ENCODE measurements around the gene MAD2L1. TPM values are rescaled to one million over a fixed set of nuclear protein-coding genes. Genes with fewer than 3 reads are reported as not detected.

MAD2L1 gene
- total RNA-seq, 3 donors from 2014 or later (not counting 1 experiment from before 2014, with no cell fraction given) = 1.5 to 4.1 (median 2.6) TPM

- DNase-seq = no peak
- Histone ChIP-seq H3K4me3 (ENCODE audit: low read length) (no peak overlapping the region), H3K27ac (ENCODE audit: low read length) (no peak overlapping the region), H3K27me3 (ENCODE audit: control insufficient read depth, insufficient read depth, low read length) (no peaks in the 10 kb centered on the region), H3K36me3 (ENCODE audit: control insufficient read depth, insufficient read depth, low read length) (peaks cover 4% of the 10 kb centered on the region), H3K9me3 (ENCODE audit: control insufficient read depth, insufficient read depth, low read length) (no peaks in the 10 kb centered on the region), H3K4me1 (ENCODE audit: control insufficient read depth, insufficient read depth, low read length) (no peaks in the 10 kb centered on the region)
- Mint-ChIP-seq H3K9me3 (no peaks in the 10 kb centered on the region), H3K4me1 (no peaks in the 10 kb centered on the region), H3K27me3 (ENCODE audit: low read depth in 2 of 2) (no peaks in the 10 kb centered on the region), H3K36me3 (no peaks in the 10 kb centered on the region), H3K4me3 (no peak overlapping the region), H3K27ac (no peak overlapping the region)
- WGBS (ENCODE audit: insufficient coverage) = no CpG with 5 or more reads among the region's 1 CpG
- intact Hi-C loops (cut with micrococcal nuclease) = loop anchor here (10.0 kb wide), 1 partner anchor 1010 kb away; no protein-coding TSS in a partner anchor
- TF ChIP-seq, protein P1, sequence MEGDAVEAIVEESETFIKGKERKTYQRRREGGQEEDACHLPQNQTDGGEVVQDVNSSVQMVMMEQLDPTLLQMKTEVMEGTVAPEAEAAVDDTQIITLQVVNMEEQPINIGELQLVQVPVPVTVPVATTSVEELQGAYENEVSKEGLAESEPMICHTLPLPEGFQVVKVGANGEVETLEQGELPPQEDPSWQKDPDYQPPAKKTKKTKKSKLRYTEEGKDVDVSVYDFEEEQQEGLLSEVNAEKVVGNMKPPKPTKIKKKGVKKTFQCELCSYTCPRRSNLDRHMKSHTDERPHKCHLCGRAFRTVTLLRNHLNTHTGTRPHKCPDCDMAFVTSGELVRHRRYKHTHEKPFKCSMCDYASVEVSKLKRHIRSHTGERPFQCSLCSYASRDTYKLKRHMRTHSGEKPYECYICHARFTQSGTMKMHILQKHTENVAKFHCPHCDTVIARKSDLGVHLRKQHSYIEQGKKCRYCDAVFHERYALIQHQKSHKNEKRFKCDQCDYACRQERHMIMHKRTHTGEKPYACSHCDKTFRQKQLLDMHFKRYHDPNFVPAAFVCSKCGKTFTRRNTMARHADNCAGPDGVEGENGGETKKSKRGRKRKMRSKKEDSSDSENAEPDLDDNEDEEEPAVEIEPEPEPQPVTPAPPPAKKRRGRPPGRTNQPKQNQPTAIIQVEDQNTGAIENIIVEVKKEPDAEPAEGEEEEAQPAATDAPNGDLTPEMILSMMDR (IDR thresholded peaks at IDR 0.05) = no peak
- ATAC-seq = no peak
These were observed 11.5 kb downstream of the MAD2L1 start for GRCh38 chr4:120055162-120055561.

- H3K9me3 ChIP-seq (ENCODE audit: control insufficient read depth, insufficient read depth, low read length) = no peaks in the 10 kb centered on the region
- H3K27me3 ChIP-seq (ENCODE audit: control insufficient read depth, insufficient read depth, low read length) = no peaks in the 10 kb centered on the region
- WGBS (ENCODE audit: insufficient coverage) = 40% methylated on average over 1 of the region's 1 CpG
- no peaks in the 10 kb centered on the region for H3K36me3 Mint-ChIP-seq
- DNase-seq = no peak
- peaks cover 5% of the 10 kb centered on the region for H3K4me1 ChIP-seq (ENCODE audit: control insufficient read depth, insufficient read depth, low read length)
- H3K27me3 Mint-ChIP-seq (ENCODE audit: low read depth in 2 of 2) = no peaks in the 10 kb centered on the region
- TF ChIP-seq, protein P1 (IDR thresholded peaks at IDR 0.05) = no peak
- H3K27ac ChIP-seq (ENCODE audit: low read length) = no peak overlapping the region
- ATAC-seq = no peak
- intact Hi-C loops (cut with micrococcal nuclease) = loop anchor here (5.0 to 10.0 kb wide), 2 partner anchors 427 to 1009 kb away; partner anchors contain the start of gene PDE5A
- H3K4me3 ChIP-seq (ENCODE audit: low read length) = no peak overlapping the region
- peaks cover 5% of the 10 kb centered on the region in 2 donors for H3K4me1 Mint-ChIP-seq
- H3K4me3 Mint-ChIP-seq = no peak overlapping the region
- no peaks in the 10 kb centered on the region for H3K36me3 ChIP-seq (ENCODE audit: control insufficient read depth, insufficient read depth, low read length)
- no peaks in the 10 kb centered on the region for H3K9me3 Mint-ChIP-seq
- H3K27ac Mint-ChIP-seq = no peak overlapping the region
These were observed 12.7 kb downstream of the MAD2L1 start for GRCh38 chr4:120053911-120054310.

DNA sequence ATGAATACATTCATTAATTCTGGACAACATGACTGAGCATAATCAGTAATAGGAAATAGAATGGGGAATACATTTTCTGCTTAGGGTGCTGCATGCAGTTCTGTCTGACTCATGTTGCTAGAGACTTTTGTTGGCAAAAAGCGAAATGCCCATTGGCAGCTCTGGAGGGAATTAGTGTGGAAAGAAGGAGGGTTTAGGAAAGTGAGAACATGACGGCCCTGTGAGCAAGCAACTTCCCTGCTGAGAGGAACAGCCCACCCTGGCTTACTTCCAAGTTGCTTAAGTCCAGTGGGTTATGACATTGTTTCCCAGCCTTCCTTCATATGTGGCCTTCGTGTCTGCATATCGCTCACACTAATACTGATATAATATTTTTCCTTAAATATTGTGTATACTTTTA is 13.8 kb downstream of the MAD2L1 start:
- Mint-ChIP-seq H3K4me3 (no peak overlapping the region), H3K27me3 (ENCODE audit: low read depth in 2 of 2) (no peaks in the 10 kb centered on the region), H3K36me3 (no peaks in the 10 kb centered on the region), H3K27ac (no peak overlapping the region), H3K4me1 (peaks cover 5% of the 10 kb centered on the region in 2 donors), H3K9me3 (no peaks in the 10 kb centered on the region)
- H3K27ac ChIP-seq (ENCODE audit: low read length) = no peak overlapping the region
- intact Hi-C loops (cut with micrococcal nuclease) = loop anchor here (5.0 to 10.0 kb wide), 2 partner anchors 426 to 1008 kb away; partner anchors contain the start of gene PDE5A
- no peak overlapping the region for H3K4me3 ChIP-seq (ENCODE audit: low read length)
- DNase-seq = no peak
- no peaks in the 10 kb centered on the region for H3K36me3 ChIP-seq (ENCODE audit: control insufficient read depth, insufficient read depth, low read length)
- TF ChIP-seq, protein P1 (IDR thresholded peaks at IDR 0.05) = no peak
- 92% methylated on average over 2 of the region's 4 CpGs for WGBS (ENCODE audit: insufficient coverage)
- H3K9me3 ChIP-seq (ENCODE audit: control insufficient read depth, insufficient read depth, low read length) = no peaks in the 10 kb centered on the region
- no peak for ATAC-seq
- no peaks in the 10 kb centered on the region for H3K27me3 ChIP-seq (ENCODE audit: control insufficient read depth, insufficient read depth, low read length)
- peaks cover 5% of the 10 kb centered on the region for H3K4me1 ChIP-seq (ENCODE audit: control insufficient read depth, insufficient read depth, low read length)

- H3K4me1 Mint-ChIP-seq = peaks cover 5% of the 10 kb centered on the region in 2 donors
- H3K27ac ChIP-seq (ENCODE audit: low read length) = no peak overlapping the region
- no peak for DNase-seq
- H3K4me1 ChIP-seq (ENCODE audit: control insufficient read depth, insufficient read depth, low read length) = peaks cover 5% of the 10 kb centered on the region
- no peaks in the 10 kb centered on the region for H3K9me3 Mint-ChIP-seq
- no peaks in the 10 kb centered on the region for H3K36me3 Mint-ChIP-seq
- H3K27me3 ChIP-seq (ENCODE audit: control insufficient read depth, insufficient read depth, low read length) = no peaks in the 10 kb centered on the region
- intact Hi-C loops (cut with micrococcal nuclease) = loop anchor here (5.0 to 10.0 kb wide), 2 partner anchors 424 to 1006 kb away; partner anchors contain the start of gene PDE5A
- TF ChIP-seq, protein P1 (IDR thresholded peaks at IDR 0.05) = no peak
- no peak overlapping the region for H3K27ac Mint-ChIP-seq
- no peaks in the 10 kb centered on the region for H3K36me3 ChIP-seq (ENCODE audit: control insufficient read depth, insufficient read depth, low read length)
- H3K9me3 ChIP-seq (ENCODE audit: control insufficient read depth, insufficient read depth, low read length) = no peaks in the 10 kb centered on the region
- no peak overlapping the region for H3K4me3 Mint-ChIP-seq
- no peak overlapping the region for H3K4me3 ChIP-seq (ENCODE audit: low read length)
- no CpG with 5 or more reads among the region's 1 CpG for WGBS (ENCODE audit: insufficient coverage)
- no peak for ATAC-seq
- no peaks in the 10 kb centered on the region for H3K27me3 Mint-ChIP-seq (ENCODE audit: low read depth in 2 of 2)
These were observed 15.4 kb downstream of the MAD2L1 start for GRCh38 chr4:120051253-120051652.
